NCI-H82 treated with DMSO at 0.1 percent for 48 hours (cell line): ENCODE data around the gene PABPC1L.
A peak's percentile ranks its signal among the peaks of the same experiment; 100 is the strongest.

Experiments used
- DNase-seq: peaks from one replicate; lab custom pipeline; 2025; ENCODE audit not compliant: unreplicated experiment; lab: John Stamatoyannopoulos, UW

The PABPC1L gene

DNA sequence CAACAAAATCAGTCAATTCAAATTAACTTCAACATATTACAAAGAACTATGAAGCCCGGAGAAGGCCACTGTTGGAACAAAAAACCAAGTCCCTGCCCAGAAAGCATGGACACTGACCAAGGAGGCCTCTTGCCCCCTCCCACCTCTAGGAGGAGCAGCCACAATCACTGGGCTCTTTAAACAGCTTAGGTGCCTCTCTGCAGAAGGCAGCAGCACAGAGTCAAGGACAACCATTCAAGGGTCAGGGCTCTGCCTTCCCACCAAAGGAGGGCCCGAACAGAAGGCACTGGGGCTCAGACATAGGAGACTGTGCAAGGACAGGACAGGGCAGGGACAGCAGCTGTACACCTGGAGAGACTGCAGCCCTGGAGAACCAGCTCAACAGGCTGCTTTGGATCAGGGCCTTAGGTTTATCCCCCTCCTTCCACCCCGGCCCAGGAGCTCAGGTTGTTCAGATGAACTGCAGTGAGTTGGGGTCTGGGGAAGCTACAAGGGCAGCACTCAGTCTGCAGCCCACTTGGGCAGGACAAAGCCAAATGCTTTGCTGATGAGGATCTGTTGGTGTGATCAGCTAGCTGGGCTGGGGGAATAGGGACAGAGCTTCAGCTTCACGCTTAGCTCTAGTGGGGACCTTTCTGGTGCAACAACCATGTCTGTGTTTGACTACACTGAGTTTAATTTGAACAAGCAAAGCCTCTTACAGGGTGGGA is 32.6 kb downstream of the PABPC1L start:
- no peak for DNase-seq

DNA sequence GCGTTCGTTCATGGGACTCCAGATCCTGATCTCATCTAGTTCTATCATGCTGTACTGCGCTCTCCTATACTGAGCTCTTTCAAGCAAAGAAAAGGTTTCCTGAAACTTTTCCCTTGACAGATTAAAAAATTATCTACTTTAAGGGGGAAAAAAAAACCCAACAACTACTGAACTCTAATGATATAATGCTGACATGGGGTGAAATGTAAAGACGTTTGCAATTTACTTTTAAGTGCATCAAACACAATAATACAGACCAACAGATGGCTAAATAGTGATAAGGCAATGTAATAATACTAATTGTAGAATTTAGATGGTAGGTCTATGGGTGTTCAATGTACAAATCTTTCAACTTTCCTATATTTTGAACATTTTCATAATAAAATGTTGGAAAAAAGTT is 34.0 kb downstream of the PABPC1L start:
- no peak for DNase-seq

DNA sequence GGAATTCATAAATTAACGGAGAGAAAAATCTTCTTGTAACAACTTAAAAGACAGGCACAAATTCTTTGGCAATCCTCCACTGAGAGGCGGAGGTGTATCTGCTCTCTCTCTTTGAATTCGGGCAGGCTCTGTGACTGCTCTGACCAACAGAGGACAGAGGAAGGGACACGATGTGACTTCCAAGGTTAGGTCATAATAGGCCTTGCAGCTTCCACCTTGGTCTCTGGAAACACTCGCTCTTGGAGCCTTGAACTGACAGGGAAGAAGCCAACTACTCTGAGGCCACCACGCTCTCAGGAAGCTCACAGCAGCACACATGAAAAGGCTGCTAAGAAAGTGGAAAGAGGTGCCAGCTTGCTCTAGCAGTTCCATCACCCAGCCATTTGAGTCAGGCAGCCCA is 35.4 kb downstream of the PABPC1L start:
- no peak for DNase-seq

DNA sequence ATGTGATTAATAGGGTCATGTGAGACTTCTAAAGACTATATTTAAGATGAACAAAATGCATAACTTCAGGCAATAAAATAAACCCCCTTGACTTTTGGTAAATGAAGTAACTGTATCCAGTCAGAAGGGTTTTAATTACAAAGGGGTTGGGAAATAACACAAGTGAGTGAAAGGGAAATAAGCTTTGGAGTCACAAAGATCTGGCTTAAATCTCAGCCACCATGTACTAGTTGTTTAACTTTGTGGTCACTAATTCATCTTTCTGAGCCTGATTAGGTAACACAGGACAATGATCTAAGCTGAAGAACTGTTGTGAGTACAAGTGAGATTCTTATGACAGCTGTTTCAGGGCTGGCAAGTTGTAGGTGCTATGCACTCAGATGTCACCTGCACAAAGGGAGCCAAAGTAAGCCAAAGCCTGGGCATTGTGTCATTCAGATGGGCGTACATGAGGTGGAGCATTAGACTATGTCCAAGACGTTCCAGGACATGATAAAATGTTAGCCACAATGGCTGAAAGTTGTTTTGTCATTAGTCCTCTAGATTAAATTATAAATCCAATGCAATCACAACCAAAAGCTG is 36.5 kb downstream of the PABPC1L start:
- DNase-seq, result no peak

DNA sequence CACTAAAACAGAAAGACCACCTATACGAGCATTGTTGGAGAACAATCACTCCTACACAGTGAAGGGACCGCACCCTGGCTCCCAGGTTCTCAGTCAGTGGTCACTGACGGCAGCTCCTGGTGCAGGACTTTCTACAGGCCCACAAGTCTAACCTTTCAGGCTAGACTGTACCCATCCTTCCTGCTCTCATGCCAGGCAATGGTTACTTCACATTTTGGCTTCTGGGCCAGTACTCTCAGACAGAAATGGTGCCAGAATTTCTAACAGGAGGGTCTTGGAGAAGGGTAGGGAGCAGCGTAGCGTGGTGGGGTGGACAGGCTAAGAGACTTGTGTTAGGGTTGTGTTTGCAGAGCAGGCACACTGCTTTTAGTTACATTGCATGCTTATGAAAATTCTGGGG is 38.2 kb downstream of the PABPC1L start:
- DNase-seq, result no peak

DNA sequence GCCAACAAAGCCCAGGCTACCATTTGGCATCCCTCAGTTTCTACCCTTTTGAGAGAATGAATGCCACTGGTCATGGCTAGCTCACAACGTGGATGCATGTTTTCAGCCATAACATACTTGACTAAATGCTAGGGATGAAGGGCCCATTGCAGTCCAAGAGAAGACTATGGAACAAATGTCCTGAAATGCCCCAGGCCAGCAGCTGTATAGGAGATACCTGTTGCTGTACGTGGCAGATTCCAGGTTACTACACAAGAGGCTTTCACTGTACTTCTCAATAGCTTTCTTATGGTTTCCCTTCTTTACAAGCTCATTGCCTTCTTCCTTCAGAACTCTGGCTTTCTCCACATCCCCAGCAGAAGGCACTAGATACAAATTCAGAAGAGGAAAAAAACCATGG is 38.7 kb downstream of the PABPC1L start:
- no peak for DNase-seq

DNA sequence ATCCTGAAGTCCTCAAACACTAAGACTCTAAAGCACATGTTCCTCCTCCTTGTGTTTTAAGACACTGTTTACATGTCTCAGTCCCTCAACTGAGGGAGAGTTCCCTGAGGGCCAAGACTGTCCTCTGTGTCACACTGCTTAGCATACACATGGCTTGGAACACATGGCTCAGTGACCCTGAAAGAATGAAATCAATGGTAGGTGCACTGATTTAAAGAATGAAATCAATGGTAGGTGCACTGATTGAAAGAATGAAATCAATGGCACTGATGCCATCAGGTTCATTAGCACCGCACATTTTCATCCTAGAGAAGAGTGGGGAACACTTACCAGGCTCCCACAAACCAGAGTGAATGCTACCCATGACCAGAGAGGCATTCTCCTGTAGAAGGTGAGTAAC is 40.5 kb downstream of the PABPC1L start:
- no peak for DNase-seq

DNA sequence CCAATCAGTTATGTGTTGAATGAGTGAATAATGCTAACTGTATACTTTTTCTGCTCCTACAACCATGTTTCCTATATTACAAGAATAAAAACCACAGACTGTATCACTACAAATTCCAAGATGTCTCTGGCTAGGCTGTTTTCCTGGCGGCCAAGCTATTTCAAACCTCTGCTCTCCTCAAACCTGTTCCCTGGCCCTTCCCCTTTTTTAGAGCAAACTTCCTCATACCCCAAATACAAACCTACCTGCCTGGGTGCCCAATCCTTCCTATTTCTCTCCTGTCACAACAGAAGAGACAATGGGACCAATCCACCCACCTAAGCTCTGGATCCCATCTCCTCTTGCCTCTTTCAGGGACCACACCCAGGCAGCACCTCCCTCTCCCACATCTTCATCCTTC is 42.9 kb downstream of the PABPC1L start:
- DNase-seq, result no peak

DNA sequence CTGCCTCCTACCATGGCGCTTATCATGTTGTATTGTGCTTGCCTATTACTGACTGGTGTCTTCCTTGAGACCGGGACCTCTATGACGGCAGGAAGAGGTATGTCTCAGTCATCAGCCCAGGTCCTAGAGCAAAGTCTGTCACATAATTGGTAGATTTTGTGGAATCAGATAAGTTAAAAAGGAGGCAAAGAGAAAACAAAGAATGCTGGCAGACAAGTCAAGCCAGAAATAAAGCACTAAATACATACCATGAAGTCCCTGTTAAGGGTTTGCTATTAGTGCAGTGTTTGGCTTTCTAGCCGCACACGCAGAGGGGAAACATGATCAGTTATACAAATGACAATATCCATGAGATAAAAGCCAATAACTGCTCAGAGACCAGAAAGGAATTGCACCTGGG is 44.4 kb downstream of the PABPC1L start:
- no peak for DNase-seq

DNA sequence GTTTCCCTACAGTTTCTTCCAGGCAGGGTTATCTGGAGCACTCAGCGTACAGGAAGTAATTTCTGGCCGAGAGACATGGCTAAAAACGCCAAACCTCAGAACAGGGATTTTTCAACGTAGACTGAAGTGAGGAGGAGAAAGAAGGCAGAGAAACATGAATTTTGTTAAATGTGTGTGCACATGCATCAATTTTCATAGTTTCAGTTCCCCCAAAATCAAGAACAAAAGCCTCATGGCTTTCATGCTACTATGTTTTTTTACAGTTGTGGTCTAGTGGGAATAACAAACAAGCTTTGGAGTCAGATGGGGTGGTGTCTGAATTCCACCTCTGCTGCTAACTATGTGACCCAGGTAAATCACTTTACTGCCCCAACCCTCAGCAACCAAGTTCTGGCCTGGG is 45.4 kb downstream of the PABPC1L start:
- DNase-seq, result no peak

DNA sequence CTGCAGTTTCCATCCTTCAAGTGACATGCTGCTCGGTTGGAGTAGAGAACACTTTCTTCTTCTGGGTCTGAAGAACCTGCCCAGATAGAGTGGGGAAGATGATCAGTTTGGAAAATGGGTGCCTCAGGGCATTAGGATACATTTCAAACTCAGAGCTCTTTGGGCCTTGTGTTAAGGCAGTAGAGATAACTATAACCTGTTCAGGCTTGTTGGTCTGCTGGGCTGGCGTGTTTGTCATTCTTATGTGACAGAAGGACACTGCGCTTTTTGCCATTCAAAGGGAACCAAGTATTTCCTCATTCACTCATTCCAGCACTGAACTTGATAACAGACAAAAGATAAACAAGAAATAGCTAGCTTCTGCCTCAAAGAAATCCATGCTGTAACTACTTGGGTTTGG is 46.5 kb downstream of the PABPC1L start:
- no peak for DNase-seq

DNA sequence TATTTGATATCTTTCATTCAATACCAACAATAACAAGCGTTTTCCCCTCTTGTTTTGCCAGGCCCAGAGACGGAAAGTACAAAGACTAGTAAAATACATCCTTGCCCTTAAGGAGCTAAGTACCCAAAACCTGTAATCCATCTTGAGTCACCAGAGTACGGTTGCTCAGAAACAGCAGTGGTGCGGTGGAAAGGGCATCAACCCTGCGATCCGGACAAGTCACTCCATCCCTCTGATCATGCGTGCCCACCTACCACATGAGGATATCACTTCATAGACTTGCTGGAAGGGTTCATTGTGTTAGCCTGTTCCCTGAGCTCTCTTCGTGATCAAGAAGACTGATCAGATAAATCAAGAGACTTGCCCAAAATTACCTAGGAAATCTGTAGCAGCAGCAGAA is 48.4 kb downstream of the PABPC1L start:
- DNase-seq, result no peak

DNA sequence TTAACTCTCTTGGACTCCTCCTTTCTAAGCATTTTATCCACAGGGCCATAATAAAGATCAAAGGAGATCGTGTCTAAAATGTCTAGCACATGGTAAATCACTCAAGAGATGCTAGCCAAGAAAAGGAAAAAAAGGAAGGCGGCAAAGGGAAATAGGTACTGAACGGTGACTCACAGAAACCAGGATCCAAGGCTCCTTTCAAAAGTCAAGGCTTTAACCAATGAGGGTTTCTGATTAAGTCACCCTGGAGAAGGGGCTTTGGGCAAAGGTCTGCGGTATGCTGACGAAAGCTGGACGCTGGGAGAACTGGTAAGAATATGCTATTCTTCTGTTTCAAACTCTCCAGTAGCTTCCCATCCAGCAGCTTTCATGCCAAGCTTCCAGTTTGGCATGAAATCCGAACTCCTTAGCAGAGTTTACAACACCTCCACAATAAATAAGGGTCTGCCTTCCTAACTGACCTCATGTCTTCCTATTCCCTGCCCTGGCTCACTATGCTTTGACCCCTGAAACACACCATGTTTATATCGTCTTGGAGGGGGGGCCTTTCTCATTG is 49.3 kb downstream of the PABPC1L start:
- no peak for DNase-seq

DNA sequence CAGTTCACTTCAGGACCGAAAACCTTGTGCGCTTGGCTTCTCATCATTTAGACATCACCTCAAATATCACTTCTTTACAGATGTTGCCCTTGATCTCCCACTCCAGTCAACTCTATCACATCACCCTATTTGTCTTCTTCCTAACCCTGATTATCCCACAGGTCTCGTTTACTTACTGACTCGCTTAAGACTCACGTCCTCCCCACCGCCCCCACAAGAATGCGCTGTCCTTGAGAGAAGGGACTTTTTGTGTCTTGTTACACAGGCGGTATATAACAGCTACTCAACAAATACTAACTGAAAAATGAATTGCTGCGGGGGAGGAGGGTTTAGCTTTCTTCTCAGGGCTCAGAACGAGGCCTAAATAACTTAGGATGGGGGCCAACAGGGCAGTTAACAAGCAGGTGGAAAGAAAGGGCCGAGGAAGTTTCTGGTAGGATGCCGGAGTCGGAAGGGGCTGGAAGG is 49.8 kb downstream of the PABPC1L start:
- no peak for DNase-seq

DNA sequence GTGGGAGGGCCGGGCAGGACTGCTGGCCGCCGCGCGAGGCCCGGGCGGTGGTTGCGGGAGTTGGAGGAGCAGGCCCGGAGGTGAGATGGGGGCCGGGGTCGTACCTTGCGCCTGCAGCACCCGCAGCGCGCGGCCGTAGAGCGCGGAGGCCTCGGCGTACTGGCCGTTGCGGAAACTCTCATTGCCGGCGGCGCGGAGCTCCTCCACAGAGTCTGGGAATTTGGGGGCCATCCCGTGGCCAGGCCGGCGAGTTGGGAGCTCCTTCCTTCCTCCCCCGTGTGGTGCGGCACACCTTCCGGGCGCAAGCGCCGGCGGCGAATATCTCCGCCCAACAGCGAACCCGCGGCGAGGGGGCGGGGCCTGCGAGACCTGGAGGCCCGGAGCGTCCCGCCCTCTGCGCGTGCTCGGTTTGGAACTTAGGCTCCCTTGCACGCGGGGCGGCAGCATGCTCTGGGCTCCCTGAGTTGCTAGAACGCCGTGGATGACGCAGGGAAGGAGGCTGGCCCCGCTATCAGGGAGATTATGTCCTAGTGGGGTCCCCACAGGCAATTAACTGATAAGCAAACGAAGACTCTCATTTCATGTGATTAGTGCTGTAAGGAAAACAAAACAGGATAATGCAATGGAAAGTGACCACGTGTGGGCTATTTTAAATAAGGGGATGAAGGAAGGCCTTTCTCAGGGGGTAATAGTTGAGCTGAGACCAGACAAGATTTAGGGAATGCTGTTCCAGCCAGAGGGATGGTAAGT is 50.4 kb downstream of the PABPC1L start, which contains the start of gene TOMM34:
Gene TOMM34 (minus strand): TSS at position 295 of the 750 bp plus-strand sequence. CDS start 64 bp downstream, at position 231.
- peak; percentile 99 for DNase-seq

DNA sequence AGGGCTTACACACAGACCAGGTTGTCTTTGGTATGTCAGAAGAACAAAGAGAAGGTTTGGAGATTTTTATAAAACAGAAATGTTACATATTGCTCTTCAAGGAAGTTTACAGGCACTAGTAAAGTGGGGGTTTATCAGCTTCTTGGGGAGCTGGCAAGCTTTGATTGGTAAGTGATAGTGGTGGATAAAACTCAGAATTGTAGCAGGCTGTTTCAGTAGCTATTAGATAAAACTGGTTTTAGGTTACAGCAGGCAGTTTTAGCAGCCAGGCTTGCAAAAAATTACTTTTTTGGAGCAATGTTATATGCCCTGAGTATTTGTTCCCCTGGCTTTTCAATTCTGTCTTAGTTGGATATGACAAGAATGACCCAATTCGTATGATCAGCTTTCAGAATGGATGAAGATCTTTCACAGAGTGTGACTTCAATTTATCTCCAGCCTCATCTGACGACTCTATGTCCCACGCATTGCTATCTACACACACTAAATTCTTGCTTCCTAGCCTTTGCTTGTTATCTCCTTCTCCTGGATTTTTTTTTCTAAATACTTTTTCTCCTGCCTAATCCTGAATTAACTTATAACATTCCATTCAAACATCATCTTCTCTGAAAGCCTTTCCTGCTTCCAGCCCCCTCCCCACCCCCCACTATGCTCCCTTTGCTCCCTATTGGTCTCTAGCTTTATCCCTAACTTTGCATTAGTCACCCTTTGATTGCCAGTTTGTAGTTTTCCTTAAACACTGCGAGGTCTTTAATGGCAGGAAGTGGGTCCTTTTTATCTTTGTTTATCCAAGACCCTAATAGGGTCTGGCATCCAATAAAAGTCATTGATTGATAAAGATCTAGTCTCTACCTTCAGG is 51.4 kb downstream of the PABPC1L start:
- DNase-seq, result peak; percentile 65

DNA sequence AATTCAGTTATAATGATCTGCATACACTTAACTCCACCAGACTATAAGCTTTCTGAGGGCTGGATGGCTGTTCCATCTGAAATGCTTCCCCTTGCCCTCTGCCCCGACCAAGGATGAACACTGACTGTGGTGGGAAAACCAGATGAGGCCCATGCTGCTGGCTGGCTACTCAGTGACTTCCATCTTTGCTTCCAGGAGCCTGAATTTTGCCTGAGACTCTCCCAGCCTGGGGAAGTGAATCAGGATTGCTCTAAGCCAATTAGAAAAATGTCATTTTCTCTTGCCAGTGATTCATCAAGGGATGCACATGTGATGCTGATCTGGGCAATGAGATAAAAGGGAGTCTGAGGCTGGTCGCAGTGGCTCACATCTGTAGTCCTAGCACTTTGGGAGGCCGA is 52.0 kb downstream of the PABPC1L start:
- DNase-seq, result peak; percentile 89

DNA sequence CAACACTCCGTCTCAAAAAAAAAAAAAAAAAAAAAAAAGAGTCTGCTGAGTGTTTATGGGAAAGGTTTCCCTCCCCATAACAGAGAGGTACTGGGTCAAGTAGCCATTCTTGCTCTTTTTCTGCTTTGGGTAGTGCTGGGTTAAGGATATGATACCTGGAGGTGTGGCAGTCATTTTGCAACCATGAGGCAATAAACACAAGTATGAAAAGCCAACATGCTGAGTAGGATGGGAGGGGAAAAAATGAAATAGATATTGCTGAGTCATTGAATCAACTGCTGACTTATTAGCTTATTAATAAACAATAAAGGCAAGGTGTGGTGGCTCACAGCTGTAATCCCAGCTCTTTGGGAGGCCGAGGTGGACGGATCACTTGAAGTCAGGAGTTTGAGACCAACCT is 52.6 kb downstream of the PABPC1L start:
- no peak for DNase-seq

DNA sequence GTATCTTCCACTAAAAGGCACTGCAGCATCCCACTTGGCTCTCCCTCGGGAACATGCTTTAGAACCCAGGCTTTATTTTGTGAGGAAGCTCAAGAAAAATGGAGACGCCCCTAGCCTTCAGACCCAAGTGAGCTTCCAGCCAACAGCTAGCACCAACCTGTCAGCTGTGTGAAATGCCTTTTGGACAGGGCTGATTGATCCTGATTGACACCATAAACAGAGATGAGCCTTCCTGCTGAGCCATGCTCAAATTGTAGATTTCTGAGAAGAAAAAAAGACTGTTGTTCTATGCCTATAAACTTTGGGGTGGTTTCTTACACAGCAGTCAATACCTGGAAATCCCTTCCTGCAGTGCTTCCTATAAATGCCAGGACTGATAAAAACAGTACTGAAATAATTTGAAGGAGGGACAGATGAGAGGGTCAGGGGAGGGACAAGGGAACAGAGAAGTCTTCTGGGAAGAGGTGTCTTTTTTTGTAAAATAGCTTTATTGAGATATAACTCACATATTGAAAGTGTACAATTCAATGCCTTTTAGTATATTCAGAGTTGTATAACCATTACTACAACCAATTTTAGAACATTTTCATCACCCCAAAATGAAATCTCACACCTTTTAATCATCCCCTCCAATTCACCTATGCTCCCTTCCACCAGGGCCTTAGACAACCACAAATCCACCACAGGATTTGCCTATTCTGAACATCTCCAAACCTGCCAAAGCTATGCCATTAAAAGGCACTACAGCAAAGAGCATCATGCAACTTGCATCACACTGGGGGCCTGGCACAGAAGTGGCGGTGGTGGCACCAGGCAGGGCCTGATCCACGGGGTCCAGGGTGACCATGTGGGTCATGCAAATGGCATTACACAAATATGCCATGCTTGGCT is 53.7 kb downstream of the PABPC1L start:
- DNase-seq, result no peak

DNA sequence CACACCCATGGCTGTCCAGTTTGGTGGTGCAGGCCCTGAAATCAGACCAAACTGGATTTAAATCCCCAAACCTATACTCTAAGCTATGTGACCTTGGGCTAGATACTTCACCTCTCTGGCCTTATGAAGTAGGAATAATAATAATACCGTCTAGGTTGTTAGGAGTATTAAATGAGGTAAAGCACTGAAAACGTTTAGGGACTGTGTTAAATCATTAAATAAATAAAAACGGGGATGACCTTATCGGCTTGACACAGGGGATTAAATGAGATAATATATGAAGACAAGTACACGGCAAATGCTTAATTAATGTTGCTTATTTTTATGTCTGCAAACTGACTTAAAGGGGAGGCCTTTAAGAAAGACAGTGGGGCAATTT is 55.8 kb downstream of the PABPC1L start:
- DNase-seq, result no peak
